Duodenal mucosa (tissue), 2 donors: ENCODE results near the gene MOV10L1.

Experiments
- H3K27ac ChIP-seq: one replicate; pipeline ENCODE4 v1.7.0; 2013; ENCODE audit warnings: low read depth, low read length
- H3K27me3 ChIP-seq, 2 donors: one replicate each; pipeline ENCODE4 v1.7.0; 2013; ENCODE audit warnings: low read length in 2 of 2, control low read depth in 1 of 2; ENCODE audit not compliant: insufficient read depth in 2 of 2, control insufficient read depth in 1 of 2
- H3K36me3 ChIP-seq, 2 donors: one replicate each; pipeline ENCODE4 v1.7.0; 2013; ENCODE audit warnings: low read length in 2 of 2, control low read depth in 1 of 2; ENCODE audit not compliant: insufficient read depth in 2 of 2, control insufficient read depth in 1 of 2
- H3K4me1 ChIP-seq, 2 donors: one replicate each; pipeline ENCODE4 v1.7.0; 2013; ENCODE audit warnings: low read length in 2 of 2, control low read depth in 1 of 2; ENCODE audit not compliant: insufficient read depth in 2 of 2, control insufficient read depth in 1 of 2
- H3K4me3 ChIP-seq, 2 donors: one replicate each; pipeline ENCODE4 v1.7.0; 2013; ENCODE audit warnings: low read length in 2 of 2, low read depth in 1 of 2
- H3K9ac ChIP-seq, 2 donors: one replicate each; pipeline ENCODE4 v1.7.0; 2013; ENCODE audit warnings: low read length in 2 of 2, low read depth in 1 of 2
- H3K9me3 ChIP-seq, 2 donors: one replicate each; pipeline ENCODE4 v1.7.0; 2013; ENCODE audit warnings: low read length in 2 of 2, control low read depth in 1 of 2; ENCODE audit not compliant: control insufficient read depth in 1 of 2

The MOV10L1 gene

GRCh38 chr22:50104141-50104544 lies 14.3 kb downstream of the MOV10L1 start:
- H3K27me3 ChIP-seq: no peaks in the 10 kb centered on the region
- no peak overlapping the region for H3K4me3 ChIP-seq
- H3K4me1 ChIP-seq: no peaks in the 10 kb centered on the region
- no peak overlapping the region for H3K27ac ChIP-seq
- H3K9ac ChIP-seq: no peak overlapping the region
- no peaks in the 10 kb centered on the region for H3K36me3 ChIP-seq
- no peaks in the 10 kb centered on the region for H3K9me3 ChIP-seq

- Histone ChIP-seq H3K36me3 (no peaks in the 10 kb centered on the region), H3K4me1 (no peaks in the 10 kb centered on the region), H3K9me3 (no peaks in the 10 kb centered on the region), H3K4me3 (peak overlapping the region; percentile 18 to 45), H3K27me3 (no peaks in the 10 kb centered on the region), H3K27ac (no peak overlapping the region), H3K9ac (peak overlapping the region in 1 of 2 donors; percentile 12)
Observed at GRCh38 chr22:50105208-50106100, 15.6 kb downstream of the MOV10L1 start.

GRCh38 chr22:50107529-50107928 lies 17.7 kb downstream of the MOV10L1 start:
- Histone ChIP-seq H3K36me3 (no peaks in the 10 kb centered on the region), H3K9me3 (no peaks in the 10 kb centered on the region), H3K4me3 (no peak overlapping the region), H3K27me3 (no peaks in the 10 kb centered on the region), H3K4me1 (no peaks in the 10 kb centered on the region), H3K9ac (no peak overlapping the region), H3K27ac (no peak overlapping the region)

- Histone ChIP-seq H3K27me3 (peaks cover 0 to 3% of the 10 kb centered on the region in 2 donors), H3K36me3 (no peaks in the 10 kb centered on the region), H3K4me1 (no peaks in the 10 kb centered on the region), H3K9ac (no peak overlapping the region), H3K27ac (no peak overlapping the region), H3K9me3 (no peaks in the 10 kb centered on the region), H3K4me3 (no peak overlapping the region)
Observed at GRCh38 chr22:50111056-50111455, 21.2 kb downstream of the MOV10L1 start.

- H3K9ac ChIP-seq: no peak overlapping the region
- H3K27ac ChIP-seq: no peak overlapping the region
- no peaks in the 10 kb centered on the region for H3K36me3 ChIP-seq
- H3K4me1 ChIP-seq: no peaks in the 10 kb centered on the region
- no peaks in the 10 kb centered on the region for H3K9me3 ChIP-seq
- H3K4me3 ChIP-seq: no peak overlapping the region
- peaks cover 0 to 6% of the 10 kb centered on the region in 2 donors for H3K27me3 ChIP-seq
Observed at GRCh38 chr22:50112151-50113118, 22.6 kb downstream of the MOV10L1 start.

GRCh38 chr22:50114221-50115021 lies 24.6 kb downstream of the MOV10L1 start:
- no peak overlapping the region for H3K9ac ChIP-seq
- no peak overlapping the region for H3K27ac ChIP-seq
- no peaks in the 10 kb centered on the region for H3K9me3 ChIP-seq
- no peak overlapping the region for H3K4me3 ChIP-seq
- peaks cover 0 to 9% of the 10 kb centered on the region in 2 donors for H3K27me3 ChIP-seq
- H3K4me1 ChIP-seq: no peaks in the 10 kb centered on the region
- no peaks in the 10 kb centered on the region for H3K36me3 ChIP-seq

- Histone ChIP-seq H3K9me3 (no peaks in the 10 kb centered on the region), H3K9ac (no peak overlapping the region), H3K27me3 (peaks cover 0 to 9% of the 10 kb centered on the region in 2 donors), H3K4me1 (no peaks in the 10 kb centered on the region), H3K27ac (no peak overlapping the region), H3K36me3 (no peaks in the 10 kb centered on the region), H3K4me3 (no peak overlapping the region)
Observed at GRCh38 chr22:50115693-50116092, 25.9 kb downstream of the MOV10L1 start.

GRCh38 chr22:50117168-50117762 lies 27.5 kb downstream of the MOV10L1 start:
- no peak overlapping the region for H3K4me3 ChIP-seq
- no peaks in the 10 kb centered on the region for H3K9me3 ChIP-seq
- no peak overlapping the region for H3K9ac ChIP-seq
- no peaks in the 10 kb centered on the region for H3K36me3 ChIP-seq
- no peak overlapping the region for H3K27ac ChIP-seq
- peaks cover 0 to 9% of the 10 kb centered on the region in 2 donors for H3K27me3 ChIP-seq
- H3K4me1 ChIP-seq: no peaks in the 10 kb centered on the region

GRCh38 chr22:50118129-50118528 lies 28.3 kb downstream of the MOV10L1 start:
- Histone ChIP-seq H3K36me3 (no peaks in the 10 kb centered on the region), H3K4me1 (no peaks in the 10 kb centered on the region), H3K27me3 (peaks cover 0 to 9% of the 10 kb centered on the region in 2 donors), H3K9ac (no peak overlapping the region), H3K9me3 (peaks cover under 1 to 3% of the 10 kb centered on the region in 2 donors), H3K4me3 (no peak overlapping the region), H3K27ac (no peak overlapping the region)
